SU-DHL-6 (cell line): ENCODE measurements around the gene PCDHA3.

Experiments used
- CTCF ChIP-seq: fragments of 200-600 bp; sonication (generic); IDR thresholded peaks from one replicate; pipeline ENCODE4 v1.5.1; 2017; ENCODE audit warnings: antibody characterized with exemption, mild to moderate bottlenecking, low read length, moderate library complexity; ENCODE audit not compliant: insufficient read depth, poor library complexity, severe bottlenecking
- EZH2phosphoT487 ChIP-seq: fragments of 200-600 bp; sonication (generic), shearing (Covaris generic); conservative IDR thresholded peaks from 2 replicates; pipeline ENCODE4 v1.6.1; 2018; ENCODE audit warnings: mild to moderate bottlenecking, antibody characterized with exemption, low read length, moderate library complexity, mixed read lengths

GRCh38 chr5:140842798-140843733 is 42.2 kb downstream of the PCDHA3 start:
- no peak for TF ChIP-seq CTCF
- TF ChIP-seq EZH2phosphoT487, result no peak
